H9 (cell line): ENCODE results near the gene APP. TPM values are rescaled to one million over a fixed set of nuclear protein-coding genes. Genes with fewer than 3 reads are reported as not detected.

ENCODE experiments used
- DNase-seq: peaks from one replicate; pipeline ENCODE4 v3.0.0-alpha.2; 2017
- H2AFZ ChIP-seq: one replicate; pipeline ENCODE4 v1.6.1; 2013; ENCODE audit warnings: mild to moderate bottlenecking, low read length, control low read depth, moderate library complexity
- H2AK5ac ChIP-seq: 2 replicates; pipeline ENCODE4 v1.6.1; 2013; ENCODE audit warnings: low read length, control low read depth, mixed read lengths; ENCODE audit not compliant: insufficient read length
- H2BK120ac ChIP-seq: one replicate; pipeline ENCODE4 v1.6.1; 2013; ENCODE audit warnings: low read depth, mild to moderate bottlenecking, low read length, control low read depth, inconsistent platforms; ENCODE audit not compliant: poor library complexity, severe bottlenecking
- H2BK12ac ChIP-seq: 2 replicates; pipeline ENCODE4 v1.6.1; 2013; ENCODE audit warnings: low read length, control low read depth, mixed read lengths, low read depth; ENCODE audit not compliant: insufficient read length
- H2BK15ac ChIP-seq: 2 replicates; pipeline ENCODE4 v1.6.1; 2013; ENCODE audit warnings: low read depth, low read length, control low read depth
- H2BK20ac ChIP-seq: one replicate; pipeline ENCODE4 v1.6.1; 2013; ENCODE audit warnings: low read depth, mild to moderate bottlenecking, low read length, control low read depth, inconsistent platforms; ENCODE audit not compliant: poor library complexity, severe bottlenecking
- H2BK5ac ChIP-seq: 2 replicates; pipeline ENCODE4 v1.6.1; 2013; ENCODE audit warnings: low read length, control low read depth, mixed read lengths; ENCODE audit not compliant: insufficient read length
- H3K14ac ChIP-seq: 2 replicates; pipeline ENCODE4 v1.6.1; 2013; ENCODE audit warnings: low read length, control low read depth; ENCODE audit not compliant: insufficient read depth
- H3K18ac ChIP-seq: 2 replicates; pipeline ENCODE4 v1.6.1; 2013; ENCODE audit warnings: low read depth, mild to moderate bottlenecking, mixed read lengths, low read length, control low read depth; ENCODE audit not compliant: insufficient read length
- H3K23ac ChIP-seq: 2 replicates; pipeline ENCODE4 v1.6.1; 2013; ENCODE audit warnings: low read length, control low read depth, mixed read lengths, low read depth; ENCODE audit not compliant: insufficient read length
- H3K23me2 ChIP-seq: 2 replicates; pipeline ENCODE4 v1.6.1; 2013; ENCODE audit warnings: low read depth, mild to moderate bottlenecking, mixed read lengths, low read length, control low read depth; ENCODE audit not compliant: insufficient read length, poor library complexity, severe bottlenecking
- H3K27ac ChIP-seq: 2 replicates; pipeline ENCODE4 v1.5.1; 2013; ENCODE audit warnings: low read length, control low read depth, mixed read lengths, low read depth; ENCODE audit not compliant: insufficient read length
- H3K27me3 ChIP-seq: 2 replicates; pipeline ENCODE4 v1.6.1; 2013; ENCODE audit warnings: low read length, control low read depth, inconsistent platforms; ENCODE audit not compliant: insufficient read depth
- H3K4ac ChIP-seq: 2 replicates; pipeline ENCODE4 v1.6.1; 2013; ENCODE audit warnings: low read depth, mild to moderate bottlenecking, control low read depth, inconsistent platforms, low read length, moderate library complexity
- H3K4me1 ChIP-seq: 2 replicates; pipeline ENCODE4 v1.6.1; 2013; ENCODE audit warnings: low read length, control low read depth, inconsistent platforms; ENCODE audit not compliant: insufficient read depth
- H3K4me2 ChIP-seq: 2 replicates; pipeline ENCODE4 v1.6.1; 2013; ENCODE audit warnings: low read length, control low read depth, mixed read lengths; ENCODE audit not compliant: insufficient read length, insufficient read depth
- H3K56ac ChIP-seq: 2 replicates; pipeline ENCODE4 v1.6.1; 2013; ENCODE audit warnings: low read depth, mild to moderate bottlenecking, mixed read lengths, low read length, control low read depth; ENCODE audit not compliant: insufficient read length
- H3K79me1 ChIP-seq: 2 replicates; pipeline ENCODE4 v1.6.1; 2013; ENCODE audit warnings: low read depth, mild to moderate bottlenecking, moderate library complexity, low read length, control low read depth, inconsistent platforms; ENCODE audit not compliant: insufficient read depth, poor library complexity, severe bottlenecking
- H3K79me2 ChIP-seq: 2 replicates; pipeline ENCODE4 v1.6.1; 2013; ENCODE audit warnings: low read length, control low read depth, inconsistent platforms; ENCODE audit not compliant: insufficient read depth
- H3K9ac ChIP-seq: 2 replicates; pipeline ENCODE4 v1.6.1; 2013; ENCODE audit warnings: low read length, control low read depth, mixed read lengths; ENCODE audit not compliant: insufficient read length; ENCODE audit errors: extremely low read depth
- H3K9me3 ChIP-seq: one replicate; pipeline ENCODE4 v1.6.1; 2013; ENCODE audit warnings: low read depth, low read length, inconsistent platforms; ENCODE audit not compliant: control insufficient read depth
- H3T11ph ChIP-seq: one replicate; pipeline ENCODE4 v1.6.1; 2013; ENCODE audit warnings: mild to moderate bottlenecking, low read length, control low read depth, inconsistent platforms
- H4K20me1 ChIP-seq: one replicate; pipeline ENCODE4 v1.6.1; 2013; ENCODE audit not compliant: control insufficient read depth, insufficient read length, insufficient read depth
- H4K5ac ChIP-seq: 2 replicates; pipeline ENCODE4 v1.6.1; 2013; ENCODE audit warnings: low read depth, mild to moderate bottlenecking, mixed read lengths, low read length, control low read depth; ENCODE audit not compliant: insufficient read length
- H4K8ac ChIP-seq: replicated peaks from 2 replicates; pipeline ENCODE4 v1.6.1; 2013; ENCODE audit warnings: low read length, control low read depth, mixed read lengths, low read depth; ENCODE audit not compliant: insufficient read length
- H4K91ac ChIP-seq: 2 replicates; pipeline ENCODE4 v1.6.1; 2013; ENCODE audit warnings: low read depth, mild to moderate bottlenecking, moderate library complexity, mixed read lengths, low read length, control low read depth; ENCODE audit not compliant: insufficient read length
- H3K27ac Mint-ChIP-seq, 3 experiments: 2 replicates in 2 of 3; 3 replicates in 1 of 3; pipeline ENCODE4 v1.8.0; 2020 to 2021; ENCODE audit warnings: mixed read lengths in 3 of 3, mild to moderate bottlenecking in 1 of 3, moderate library complexity in 1 of 3
- H3K27me3 Mint-ChIP-seq: 2 replicates; pipeline ENCODE4 v1.8.0; 2021; ENCODE audit warnings: low read depth, mild to moderate bottlenecking, moderate library complexity, mixed read lengths
- H3K36me3 Mint-ChIP-seq, 3 experiments: 2 replicates in 2 of 3; 3 replicates in 1 of 3; pipeline ENCODE4 v1.8.0; 2020 to 2021; ENCODE audit warnings: low read depth in 3 of 3, mixed read lengths in 3 of 3; ENCODE audit not compliant: insufficient read depth in 1 of 3
- H3K4me1 Mint-ChIP-seq, 2 experiments: 2 replicates each; pipeline ENCODE4 v1.8.0; 2020; ENCODE audit warnings: mixed read lengths in 2 of 2
- H3K4me3 Mint-ChIP-seq, 2 experiments: 2 replicates in 1 of 2; 3 replicates in 1 of 2; pipeline ENCODE4 v1.8.0; 2020 to 2021; ENCODE audit warnings: mild to moderate bottlenecking in 2 of 2, mixed read lengths in 2 of 2, moderate library complexity in 1 of 2
- H3K9me3 Mint-ChIP-seq, 2 experiments: 2 replicates in 1 of 2; 3 replicates in 1 of 2; pipeline ENCODE4 v1.8.0; 2020; ENCODE audit warnings: mild to moderate bottlenecking in 2 of 2, mixed read lengths in 2 of 2, moderate library complexity in 1 of 2
- CTCF ChIP-seq: fragments of 200-600 bp; sonication (generic); conservative IDR thresholded peaks from 3 replicates; pipeline ENCODE4 v1.8.0; 2021; ENCODE audit warnings: antibody characterized with exemption, mild to moderate bottlenecking
- WGBS: extraction: QIAGEN DNeasy Blood & Tissue Kit; methylation state at CpG from one replicate; pipeline ENCODE4 v1.1.7; 2013; ENCODE audit warnings: missing lambda C conversion rate, low lambda C conversion rate, mixed read lengths; ENCODE audit not compliant: insufficient read length; ENCODE audit errors: extremely low coverage; 5-methylcytosine and 5-hydroxymethylcytosine counted together
- total RNA-seq: library from RNA; stranded (reverse); gene quantifications from 2 replicates; pipeline ENCODE4 v1.2.1, GENCODE V29; 2021

Gene APP
- total RNA-seq, 1 experiment from 2014 or later, result 380 TPM

GRCh38 chr21:25994758-25995163 lies 175.8 kb downstream of the APP start:
- no peaks in the 10 kb centered on the region for H3K9me3 Mint-ChIP-seq
- no CpG with 5 or more reads among the region's 1 CpG for WGBS

More at GRCh38 chr21:25994758-25995163, 175.8 kb downstream of the APP start:
- Histone ChIP-seq H3K79me1 (no peaks in the 10 kb centered on the region), H3K27ac (no peak overlapping the region), H3K56ac (no peak overlapping the region), H4K20me1 (no peaks in the 10 kb centered on the region), H2BK15ac (no peak overlapping the region), H4K8ac (no peak overlapping the region), H3K9ac (no peak overlapping the region), H3K14ac (no peak overlapping the region), H3K79me2 (peaks cover 2% of the 10 kb centered on the region), H4K91ac (no peak overlapping the region), H3K23ac (no peak overlapping the region), H3K27me3 (no peaks in the 10 kb centered on the region), H3K4ac (no peak overlapping the region), H2BK12ac (no peak overlapping the region), H2AK5ac (no peak overlapping the region), H3K4me1 (peaks cover 14% of the 10 kb centered on the region), H2BK5ac (no peak overlapping the region), H4K5ac (no peak overlapping the region), H3K4me2 (no peak overlapping the region), H3K9me3 (no peaks in the 10 kb centered on the region), H2BK120ac (no peak overlapping the region), H3T11ph (no peak overlapping the region), H3K23me2 (peaks cover 3% of the 10 kb centered on the region), H2AFZ (no peak overlapping the region), H3K18ac (no peak overlapping the region), H2BK20ac (no peak overlapping the region)
- H3K4me1 Mint-ChIP-seq, result peaks cover 38 to 47% of the 10 kb centered on the region in 2 experiments
- peaks cover 14 to 30% (median 27%) of the 10 kb centered on the region in 3 experiments for H3K36me3 Mint-ChIP-seq
- no peak overlapping the region for H3K4me3 Mint-ChIP-seq
- DNase-seq, result no peak
- no peak for TF ChIP-seq CTCF
- no peak overlapping the region for H3K27ac Mint-ChIP-seq
- H3K27me3 Mint-ChIP-seq, result no peaks in the 10 kb centered on the region
